Transverse colon (tissue), 3 donors: ENCODE measurements around the gene SLC38A7.

Experiments
- CTCF ChIP-seq, 5 experiments: fragments of 200-600 bp in 3 of 5; fragments of 450-650 bp in 2 of 5; sonication (generic) in 3 of 5; IDR thresholded peaks; 1 replicate in 2 of 5; 2 replicates in 3 of 5; pipeline ENCODE4 v1.5.1; 2016 to 2017; ENCODE audit warnings: antibody characterized with exemption in 5 of 5, inconsistent platforms in 3 of 5, mild to moderate bottlenecking in 2 of 5, moderate library complexity in 1 of 5
- EP300 ChIP-seq: sonication (generic); formaldehyde crosslinking; IDR thresholded peaks from one replicate; pipeline ENCODE4 v1.6.1; 2017; ENCODE audit warnings: antibody characterized with exemption, low read depth
- POLR2A ChIP-seq: fragments of 450-650 bp; IDR thresholded peaks from one replicate; pipeline ENCODE4 v1.6.1; 2016; ENCODE audit warnings: antibody characterized with exemption, mild to moderate bottlenecking, moderate library complexity

GRCh38 chr16:58624209-58624608 lies 60.4 kb downstream of the SLC38A7 start:
- TF ChIP-seq CTCF (IDR thresholded peaks at IDR 0.05): no peak
- no peak for TF ChIP-seq EP300
- no peak for TF ChIP-seq POLR2A
